ENCODE data around the gene NLRP1.

The NLRP1 gene

GRCh38 chr17:5511401-5512225, 72.7 kb downstream of the NLRP1 start:
- DNase-seq, result no peak

GRCh38 chr17:5510771-5511170, 73.5 kb downstream of the NLRP1 start:
- no peak for DNase-seq

- DNase-seq, result no peak
Observed at GRCh38 chr17:5509482-5509881, 74.8 kb downstream of the NLRP1 start.

DNA sequence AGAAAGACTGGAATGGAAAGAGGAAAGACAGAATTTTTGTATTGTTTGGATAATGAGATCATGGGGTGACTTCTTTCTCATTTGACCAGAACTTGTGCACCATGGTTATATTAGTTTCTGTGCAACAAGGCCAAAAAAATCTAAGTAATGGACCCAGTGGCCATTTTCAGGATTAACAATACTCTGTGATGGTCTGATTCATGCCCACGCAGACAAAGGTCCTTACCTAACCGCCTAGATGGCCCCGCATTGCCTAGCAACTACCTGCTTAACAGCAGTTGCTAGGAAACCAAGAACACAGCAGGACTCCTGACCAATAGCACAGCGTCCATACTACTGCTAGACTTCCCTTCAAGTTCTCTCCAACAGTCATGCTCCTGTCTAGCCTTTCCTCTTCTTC, 75.5 kb downstream of the NLRP1 start:
- no peak for DNase-seq

DNA sequence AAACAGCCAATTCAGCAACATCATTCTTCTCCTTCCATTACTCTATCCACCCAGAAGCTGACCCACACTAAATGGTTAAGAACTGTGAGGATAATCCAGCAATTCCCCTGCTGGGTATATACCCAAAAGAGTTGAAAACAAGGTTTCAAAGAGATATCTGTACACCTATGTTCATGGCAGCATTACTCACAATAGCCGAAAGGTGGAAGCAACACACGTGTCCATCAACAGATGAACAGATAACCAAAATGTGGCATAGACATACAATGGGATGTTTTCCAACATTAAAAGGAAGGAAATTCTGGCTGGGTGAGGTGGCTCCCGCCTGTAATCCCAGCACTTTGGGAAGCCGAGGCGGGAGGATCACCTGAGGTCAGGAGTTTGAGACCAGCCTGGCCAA, 78.0 kb downstream of the NLRP1 start:
- DNase-seq, result no peak

DNA sequence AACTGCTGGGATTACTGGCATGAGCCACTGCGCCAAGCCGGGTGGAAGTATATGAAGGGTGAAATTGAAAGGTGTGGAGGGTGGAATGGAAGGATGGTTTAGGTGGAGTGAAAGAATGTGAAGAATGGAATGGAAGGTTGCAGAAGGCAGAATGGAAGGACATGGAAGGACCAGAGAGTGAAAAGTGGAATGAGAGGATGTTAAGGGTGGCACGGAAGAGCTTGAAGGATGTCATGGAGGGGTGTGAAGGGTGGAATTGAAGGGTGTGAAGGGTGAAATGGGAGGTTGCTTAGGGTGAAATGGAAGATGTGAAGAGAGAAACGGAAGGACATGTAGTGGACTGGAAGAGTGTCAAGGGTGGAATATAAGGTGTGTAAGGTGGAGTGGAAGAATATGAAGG, 81.8 kb downstream of the NLRP1 start:
- no peak for DNase-seq

GRCh38 chr17:5501685-5502084, 82.6 kb downstream of the NLRP1 start:
- DNase-seq, result no peak

- DNase-seq, result peak; percentile 72
Observed at GRCh38 chr17:5500589-5501391, 83.5 kb downstream of the NLRP1 start.

DNA sequence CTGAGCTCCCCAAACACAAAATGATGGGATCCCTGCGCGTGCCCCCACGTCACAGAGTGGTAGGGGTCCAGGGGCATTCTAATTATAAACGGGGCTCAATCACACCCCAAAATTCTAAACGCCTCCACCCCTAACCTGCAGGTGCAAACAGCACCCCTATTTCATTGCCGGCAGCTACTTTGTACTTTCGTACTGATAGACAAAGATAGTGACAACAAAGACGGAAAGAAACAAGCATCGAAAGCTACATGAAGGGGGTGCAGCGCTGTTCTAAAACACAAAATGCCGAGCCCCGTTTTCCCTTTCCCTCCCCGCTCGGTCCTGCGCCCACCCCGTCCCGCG, 84.1 kb downstream of the NLRP1 start:
- DNase-seq, result no peak

- DNase-seq, result no peak
Observed at GRCh38 chr17:5499476-5500231, 84.7 kb downstream of the NLRP1 start.

- DNase-seq, result no peak
Observed at GRCh38 chr17:5492970-5493369, 91.3 kb downstream of the NLRP1 start.

- DNase-seq, result no peak
Observed at GRCh38 chr17:5488752-5489151, 95.6 kb downstream of the NLRP1 start.

GRCh38 chr17:5486206-5487124, 97.8 kb downstream of the NLRP1 start, which contains the start of gene MIS12:
Gene MIS12, plus strand, starts transcription at chr17:5486566. Its CDS starts 2,297 bp downstream, at chr17:5488863.
- peak; percentile 99 for DNase-seq

GRCh38 chr17:5485270-5486205, 98.8 kb downstream of the NLRP1 start, which contains the start of gene DERL2:
Gene DERL2, minus strand, starts transcription at chr17:5486178. Its CDS starts 17 bp downstream, at chr17:5486161.
- DNase-seq, result no peak

DNA sequence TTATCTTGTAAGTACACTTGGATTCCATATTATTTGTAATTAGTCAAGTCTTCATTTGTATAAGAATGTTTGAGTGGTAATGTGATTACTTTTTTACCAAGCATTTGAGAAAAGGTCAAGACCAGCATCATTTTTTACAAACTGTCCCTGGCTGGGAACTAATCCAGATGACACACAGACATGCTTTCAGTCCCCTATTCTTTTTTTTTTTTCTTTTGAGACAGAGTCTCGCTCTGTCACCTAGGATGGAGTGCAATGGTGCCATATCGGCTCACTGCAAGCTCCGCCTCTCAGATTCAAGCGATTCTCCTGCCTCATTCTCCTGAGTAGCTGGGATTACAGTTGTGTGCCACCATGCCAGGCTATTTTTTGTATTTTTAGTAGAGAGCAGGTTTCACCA, 102.9 kb downstream of the NLRP1 start:
- no peak for DNase-seq

DNA sequence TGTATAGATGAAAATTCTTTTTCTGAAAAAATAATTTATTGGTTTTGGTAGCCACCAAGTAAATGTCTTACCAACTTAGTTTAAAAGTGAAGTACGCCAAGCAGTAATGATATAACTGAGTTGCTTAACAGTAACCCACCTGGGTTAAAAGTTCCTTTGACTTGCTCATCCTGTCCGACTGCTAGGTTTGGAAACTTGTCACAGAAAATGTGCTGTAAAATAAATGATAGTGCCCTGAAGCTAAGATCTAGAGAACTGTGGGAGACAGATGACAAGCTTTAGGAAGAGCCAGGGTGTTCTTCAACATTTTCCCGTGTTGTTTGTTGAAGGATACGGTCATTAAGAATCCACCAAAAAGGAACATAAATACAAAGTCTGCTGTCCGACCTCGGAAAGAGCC, 103.3 kb downstream of the NLRP1 start:
- DNase-seq, result no peak

- no peak for DNase-seq
Observed at GRCh38 chr17:5478992-5479391, 105.3 kb downstream of the NLRP1 start.

GRCh38 chr17:5473906-5474305, 110.4 kb downstream of the NLRP1 start:
- DNase-seq, result no peak

DNA sequence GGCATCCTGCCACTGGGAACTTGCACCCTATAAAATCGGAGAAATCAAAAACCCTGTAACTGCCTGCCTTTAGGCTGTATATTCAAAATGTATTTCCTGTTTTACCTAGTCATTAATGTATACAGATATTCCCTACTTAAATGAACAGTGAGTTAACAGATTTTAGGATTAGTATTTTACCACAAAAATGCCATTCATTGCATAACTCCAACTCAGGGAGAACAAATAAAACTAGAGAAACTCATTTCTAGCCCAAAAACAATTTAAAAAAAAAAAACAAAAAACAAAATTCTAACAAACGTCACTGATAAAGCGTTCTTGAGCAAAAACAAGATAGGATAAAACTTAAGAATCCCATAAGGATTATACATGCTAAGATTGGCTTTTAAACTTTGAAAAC, 111.8 kb downstream of the NLRP1 start:
- DNase-seq, result no peak

GRCh38 chr17:5468075-5468473, 116.2 kb downstream of the NLRP1 start:
- peak; percentile 12 for DNase-seq

DNA sequence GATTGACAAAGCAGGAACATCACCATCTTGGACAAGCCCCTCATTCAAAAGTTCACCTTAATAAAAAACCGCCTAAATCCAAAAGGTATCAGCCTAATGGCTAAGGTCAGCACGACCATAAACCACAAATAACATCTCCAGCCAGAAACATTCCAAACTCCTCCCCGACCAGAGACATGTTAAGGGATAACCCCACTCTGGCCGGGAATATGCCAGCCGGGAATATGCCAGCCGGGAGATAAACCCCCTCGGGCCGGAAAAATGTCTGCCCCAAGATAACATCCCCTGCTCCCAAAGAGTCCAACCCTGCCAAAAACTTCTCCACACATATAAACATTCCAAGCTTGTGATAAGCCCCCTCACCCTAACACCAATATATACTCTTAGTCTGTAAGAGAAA, 116.9 kb downstream of the NLRP1 start:
- DNase-seq, result no peak

Measured in activated CD4-positive, alpha-beta T cell treated with anti-CD3 and anti-CD28 coated beads, Interleukin-2, amount 50 U/mL, for 16 hours (primary cell).